Measurements from ENCODE around the gene FGD4. TPM values are rescaled to one million over a fixed set of nuclear protein-coding genes. Genes with fewer than 3 reads are reported as not detected.
A peak's percentile ranks its signal among the peaks of the same experiment; 100 is the strongest.

Gene FGD4
- total RNA-seq, 1 donor from 2014 or later = 51.1 TPM

- H3K27me3 ChIP-seq (ENCODE audit: control insufficient read depth in 3 of 3, insufficient read depth in 3 of 3, low read length in 3 of 3) = no peaks in the 10 kb centered on the region
- no peaks in the 10 kb centered on the region for H3K9me3 ChIP-seq (ENCODE audit: control insufficient read depth in 3 of 3, low read length in 3 of 3)
- no peak overlapping the region for H3K27ac ChIP-seq (ENCODE audit: low read depth, low read length)
These were observed 20.1 kb upstream of the FGD4 start for GRCh38 chr12:32379213-32379612.

GRCh38 chr12:32379667-32380066, 19.7 kb upstream of the FGD4 start:
- Histone ChIP-seq H3K9ac (ENCODE audit: low read depth in 1 of 3, low read length in 3 of 3) (no peak overlapping the region), H3K27ac (ENCODE audit: low read depth, low read length) (no peak overlapping the region)

More at GRCh38 chr12:32379213-32379612, 20.1 kb upstream of the FGD4 start:
- Histone ChIP-seq H3K9ac (ENCODE audit: low read depth in 1 of 3, low read length in 3 of 3) (no peak overlapping the region), H3K4me3 (ENCODE audit: low read length in 3 of 3) (no peak overlapping the region), H3K36me3 (ENCODE audit: control insufficient read depth in 3 of 3, insufficient read depth in 3 of 3, low read length in 3 of 3) (no peaks in the 10 kb centered on the region), H3K4me1 (ENCODE audit: control insufficient read depth in 3 of 3, insufficient read depth in 3 of 3, low read length in 3 of 3) (no peaks in the 10 kb centered on the region)

DNA sequence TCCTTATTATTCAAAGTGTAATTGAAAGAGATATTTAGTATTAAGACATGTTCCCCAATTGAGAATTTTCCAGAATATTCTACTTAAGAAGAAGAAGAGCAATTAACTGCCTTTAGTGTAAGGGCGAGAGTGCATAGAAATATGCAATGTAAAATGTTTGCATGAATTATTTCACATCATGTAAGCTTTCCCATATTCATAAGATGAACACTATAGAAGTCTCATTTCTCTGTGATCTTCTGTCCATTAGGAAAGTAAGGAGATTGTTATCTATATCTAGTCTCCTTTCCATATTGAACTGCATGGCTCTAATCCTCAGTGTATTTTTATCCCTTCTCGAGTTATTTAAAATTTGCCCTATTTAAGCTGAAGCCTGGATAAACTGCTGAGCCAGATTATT, 17.1 kb upstream of the FGD4 start:
- Histone ChIP-seq H3K27ac (ENCODE audit: low read depth, low read length) (no peak overlapping the region), H3K9me3 (ENCODE audit: control insufficient read depth in 3 of 3, low read length in 3 of 3) (no peaks in the 10 kb centered on the region), H3K9ac (ENCODE audit: low read depth in 1 of 3, low read length in 3 of 3) (no peak overlapping the region), H3K4me1 (ENCODE audit: control insufficient read depth in 3 of 3, insufficient read depth in 3 of 3, low read length in 3 of 3) (no peaks in the 10 kb centered on the region), H3K4me3 (ENCODE audit: low read length in 3 of 3) (no peak overlapping the region), H3K36me3 (ENCODE audit: control insufficient read depth in 3 of 3, insufficient read depth in 3 of 3, low read length in 3 of 3) (no peaks in the 10 kb centered on the region), H3K27me3 (ENCODE audit: control insufficient read depth in 3 of 3, insufficient read depth in 3 of 3, low read length in 3 of 3) (no peaks in the 10 kb centered on the region)

More at GRCh38 chr12:32379667-32380066, 19.7 kb upstream of the FGD4 start:
- Histone ChIP-seq H3K4me3 (ENCODE audit: low read length in 3 of 3) (no peak overlapping the region), H3K4me1 (ENCODE audit: control insufficient read depth in 3 of 3, insufficient read depth in 3 of 3, low read length in 3 of 3) (no peaks in the 10 kb centered on the region), H3K36me3 (ENCODE audit: control insufficient read depth in 3 of 3, insufficient read depth in 3 of 3, low read length in 3 of 3) (no peaks in the 10 kb centered on the region), H3K27me3 (ENCODE audit: control insufficient read depth in 3 of 3, insufficient read depth in 3 of 3, low read length in 3 of 3) (no peaks in the 10 kb centered on the region), H3K9me3 (ENCODE audit: control insufficient read depth in 3 of 3, low read length in 3 of 3) (no peaks in the 10 kb centered on the region)

DNA sequence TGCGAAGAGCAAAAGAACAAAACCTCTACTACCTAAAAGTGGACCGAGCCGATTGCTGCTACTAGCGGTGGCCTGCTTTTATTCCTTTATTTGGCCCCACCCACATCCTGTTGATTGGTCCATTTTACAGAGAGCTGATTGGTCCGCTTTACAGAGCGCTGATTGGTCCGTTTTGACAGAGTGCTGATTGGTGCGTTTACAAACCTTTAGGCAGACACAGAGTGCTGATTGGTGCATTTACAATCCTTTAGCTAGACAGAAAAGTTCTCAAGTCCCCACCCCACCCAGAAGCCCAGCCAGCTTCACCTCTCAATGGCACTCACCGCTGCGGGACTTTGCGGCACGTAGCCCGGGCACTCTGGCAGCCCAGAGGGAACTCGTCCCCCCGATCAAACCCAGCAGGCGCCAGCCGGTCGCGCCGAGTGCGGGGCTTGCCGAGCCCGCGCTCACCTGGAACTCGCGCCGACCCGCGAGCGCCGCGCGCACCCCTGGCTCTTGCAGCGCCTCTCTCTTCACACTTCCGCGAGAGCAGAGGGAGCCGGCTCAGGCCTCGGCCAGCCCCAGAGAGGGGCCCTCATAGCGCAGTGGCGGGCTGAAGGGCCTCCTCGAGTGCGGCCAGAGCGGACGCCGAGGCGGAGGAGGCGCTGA, 8.7 kb upstream of the FGD4 start:
- peak overlapping the region in 1 of 3 donors; percentile 25 for H3K9ac ChIP-seq (ENCODE audit: low read depth in 1 of 3, low read length in 3 of 3)
- no peak overlapping the region for H3K27ac ChIP-seq (ENCODE audit: low read depth, low read length)
- H3K36me3 ChIP-seq (ENCODE audit: control insufficient read depth in 3 of 3, insufficient read depth in 3 of 3, low read length in 3 of 3) = no peaks in the 10 kb centered on the region
- no peaks in the 10 kb centered on the region for H3K4me1 ChIP-seq (ENCODE audit: control insufficient read depth in 3 of 3, insufficient read depth in 3 of 3, low read length in 3 of 3)
- H3K9me3 ChIP-seq (ENCODE audit: control insufficient read depth in 3 of 3, low read length in 3 of 3) = no peaks in the 10 kb centered on the region
- H3K27me3 ChIP-seq (ENCODE audit: control insufficient read depth in 3 of 3, insufficient read depth in 3 of 3, low read length in 3 of 3) = peaks cover 0 to 5% (median 0%) of the 10 kb centered on the region in 3 donors
- H3K4me3 ChIP-seq (ENCODE audit: low read length in 3 of 3) = peak overlapping the region in 2 of 3 donors; percentile 38 to 49

DNA sequence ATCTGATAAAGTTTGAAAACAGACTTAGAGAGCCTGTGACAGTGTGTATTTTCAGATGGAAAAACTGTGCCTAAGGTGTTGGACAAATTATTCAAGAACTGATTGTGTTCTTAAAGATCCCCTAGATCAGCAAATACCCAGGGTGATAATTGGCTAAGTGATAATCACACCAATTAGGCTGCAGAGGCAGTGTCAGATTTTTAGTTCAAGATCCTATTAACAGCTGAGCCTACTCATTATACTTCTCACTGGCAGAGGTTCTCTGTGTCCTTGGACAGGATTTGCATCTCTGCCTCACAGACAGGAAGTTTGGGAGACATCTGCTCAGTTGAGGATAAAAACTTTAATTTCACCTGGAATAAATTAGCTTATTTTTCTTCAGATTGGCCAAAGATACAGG, 4.3 kb upstream of the FGD4 start:
- Histone ChIP-seq H3K9me3 (ENCODE audit: control insufficient read depth in 3 of 3, low read length in 3 of 3) (no peaks in the 10 kb centered on the region), H3K27me3 (ENCODE audit: control insufficient read depth in 3 of 3, insufficient read depth in 3 of 3, low read length in 3 of 3) (peaks cover 0 to 4% (median 0%) of the 10 kb centered on the region in 3 donors), H3K36me3 (ENCODE audit: control insufficient read depth in 3 of 3, insufficient read depth in 3 of 3, low read length in 3 of 3) (no peaks in the 10 kb centered on the region), H3K4me3 (ENCODE audit: low read length in 3 of 3) (no peak overlapping the region), H3K4me1 (ENCODE audit: control insufficient read depth in 3 of 3, insufficient read depth in 3 of 3, low read length in 3 of 3) (peaks cover 9 to 11% (median 10%) of the 10 kb centered on the region in 3 donors), H3K27ac (ENCODE audit: low read depth, low read length) (no peak overlapping the region), H3K9ac (ENCODE audit: low read depth in 1 of 3, low read length in 3 of 3) (no peak overlapping the region)

- H3K27ac ChIP-seq (ENCODE audit: low read depth, low read length) = no peak overlapping the region
- peaks cover 10 to 13% (median 13%) of the 10 kb centered on the region in 3 donors for H3K4me1 ChIP-seq (ENCODE audit: control insufficient read depth in 3 of 3, insufficient read depth in 3 of 3, low read length in 3 of 3)
- no peaks in the 10 kb centered on the region for H3K36me3 ChIP-seq (ENCODE audit: control insufficient read depth in 3 of 3, insufficient read depth in 3 of 3, low read length in 3 of 3)
- no peak overlapping the region for H3K4me3 ChIP-seq (ENCODE audit: low read length in 3 of 3)
- H3K27me3 ChIP-seq (ENCODE audit: control insufficient read depth in 3 of 3, insufficient read depth in 3 of 3, low read length in 3 of 3) = no peaks in the 10 kb centered on the region
- no peaks in the 10 kb centered on the region for H3K9me3 ChIP-seq (ENCODE audit: control insufficient read depth in 3 of 3, low read length in 3 of 3)
- H3K9ac ChIP-seq (ENCODE audit: low read depth in 1 of 3, low read length in 3 of 3) = no peak overlapping the region
These were observed 1.7 kb upstream of the FGD4 start for GRCh38 chr12:32397696-32398095.

GRCh38 chr12:32398181-32398580, 1.2 kb upstream of the FGD4 start:
- no peak overlapping the region for H3K4me3 ChIP-seq (ENCODE audit: low read length in 3 of 3)
- no peak overlapping the region for H3K9ac ChIP-seq (ENCODE audit: low read depth in 1 of 3, low read length in 3 of 3)
- H3K36me3 ChIP-seq (ENCODE audit: control insufficient read depth in 3 of 3, insufficient read depth in 3 of 3, low read length in 3 of 3) = no peaks in the 10 kb centered on the region
- peaks cover 10 to 13% (median 13%) of the 10 kb centered on the region in 3 donors for H3K4me1 ChIP-seq (ENCODE audit: control insufficient read depth in 3 of 3, insufficient read depth in 3 of 3, low read length in 3 of 3)
- H3K27me3 ChIP-seq (ENCODE audit: control insufficient read depth in 3 of 3, insufficient read depth in 3 of 3, low read length in 3 of 3) = no peaks in the 10 kb centered on the region
- H3K9me3 ChIP-seq (ENCODE audit: control insufficient read depth in 3 of 3, low read length in 3 of 3) = no peaks in the 10 kb centered on the region
- no peak overlapping the region for H3K27ac ChIP-seq (ENCODE audit: low read depth, low read length)

DNA sequence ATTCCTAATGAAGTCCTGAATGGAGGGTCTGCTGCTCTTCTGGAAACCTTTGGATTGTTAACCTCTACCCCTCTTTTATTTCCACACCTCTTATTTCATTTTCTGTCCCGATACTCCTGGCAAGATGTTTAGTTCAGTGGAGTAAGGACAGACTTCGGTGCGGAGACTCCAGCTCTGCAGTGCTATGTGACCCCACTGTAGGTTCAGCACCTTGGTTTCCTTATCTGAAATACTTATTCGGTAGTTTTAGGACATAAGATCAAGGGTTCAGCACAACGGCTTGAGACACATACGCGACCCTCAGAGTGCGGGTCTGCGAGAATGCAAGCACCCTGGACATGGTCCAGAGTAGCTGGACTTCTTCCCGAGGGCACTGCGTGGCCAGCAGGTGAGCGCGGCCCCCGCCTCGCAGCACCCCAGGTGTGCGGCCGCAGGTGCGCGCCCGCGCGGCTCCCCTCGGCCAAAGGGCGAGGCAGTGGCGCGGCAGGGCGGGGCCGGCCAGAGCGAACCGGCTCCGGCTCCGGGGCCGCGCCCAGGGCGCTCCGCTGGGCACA, 465 bp upstream of the FGD4 start:
- Histone ChIP-seq H3K9me3 (ENCODE audit: control insufficient read depth in 3 of 3, low read length in 3 of 3) (no peaks in the 10 kb centered on the region), H3K4me1 (ENCODE audit: control insufficient read depth in 3 of 3, insufficient read depth in 3 of 3, low read length in 3 of 3) (peaks cover 10 to 13% (median 13%) of the 10 kb centered on the region in 3 donors), H3K9ac (ENCODE audit: low read depth in 1 of 3, low read length in 3 of 3) (peak overlapping the region; percentile 55 to 80 (median 71)), H3K4me3 (ENCODE audit: low read length in 3 of 3) (peak overlapping the region; percentile 72 to 86 (median 72)), H3K27ac (ENCODE audit: low read depth, low read length) (no peak overlapping the region), H3K27me3 (ENCODE audit: control insufficient read depth in 3 of 3, insufficient read depth in 3 of 3, low read length in 3 of 3) (no peaks in the 10 kb centered on the region), H3K36me3 (ENCODE audit: control insufficient read depth in 3 of 3, insufficient read depth in 3 of 3, low read length in 3 of 3) (no peaks in the 10 kb centered on the region)

- Histone ChIP-seq H3K27ac (ENCODE audit: low read depth, low read length) (no peak overlapping the region), H3K9ac (ENCODE audit: low read depth in 1 of 3, low read length in 3 of 3) (peak overlapping the region; percentile 61 to 80 (median 72)), H3K9me3 (ENCODE audit: control insufficient read depth in 3 of 3, low read length in 3 of 3) (no peaks in the 10 kb centered on the region), H3K36me3 (ENCODE audit: control insufficient read depth in 3 of 3, insufficient read depth in 3 of 3, low read length in 3 of 3) (no peaks in the 10 kb centered on the region), H3K27me3 (ENCODE audit: control insufficient read depth in 3 of 3, insufficient read depth in 3 of 3, low read length in 3 of 3) (no peaks in the 10 kb centered on the region), H3K4me1 (ENCODE audit: control insufficient read depth in 3 of 3, insufficient read depth in 3 of 3, low read length in 3 of 3) (peaks cover 10 to 13% (median 13%) of the 10 kb centered on the region in 3 donors), H3K4me3 (ENCODE audit: low read length in 3 of 3) (peak overlapping the region; percentile 67 to 86 (median 80))
These were observed 835 bp downstream of the FGD4 start for GRCh38 chr12:32400114-32400672.

DNA sequence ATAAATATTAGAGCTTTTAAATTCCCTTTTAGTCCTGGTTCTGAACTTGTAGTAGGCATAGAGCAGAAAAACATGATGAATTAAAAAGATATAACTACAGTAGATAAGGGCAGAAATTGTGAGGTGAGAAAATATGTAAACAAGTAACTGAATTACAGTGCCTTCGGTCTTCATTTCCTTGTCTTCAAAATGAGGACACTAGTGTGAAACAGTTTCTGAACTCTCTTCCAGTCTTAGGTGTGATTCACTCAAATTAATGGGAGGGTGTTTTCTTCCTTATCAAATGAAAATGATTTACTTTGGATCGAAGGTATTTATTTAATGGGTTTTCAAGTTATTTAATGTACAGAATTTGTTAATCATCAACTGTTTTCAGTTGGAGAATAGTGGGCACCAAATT, 1.5 kb downstream of the FGD4 start:
- Histone ChIP-seq H3K4me1 (ENCODE audit: control insufficient read depth in 3 of 3, insufficient read depth in 3 of 3, low read length in 3 of 3) (peaks cover 10 to 13% (median 13%) of the 10 kb centered on the region in 3 donors), H3K9me3 (ENCODE audit: control insufficient read depth in 3 of 3, low read length in 3 of 3) (no peaks in the 10 kb centered on the region), H3K27ac (ENCODE audit: low read depth, low read length) (no peak overlapping the region), H3K27me3 (ENCODE audit: control insufficient read depth in 3 of 3, insufficient read depth in 3 of 3, low read length in 3 of 3) (no peaks in the 10 kb centered on the region), H3K36me3 (ENCODE audit: control insufficient read depth in 3 of 3, insufficient read depth in 3 of 3, low read length in 3 of 3) (no peaks in the 10 kb centered on the region), H3K4me3 (ENCODE audit: low read length in 3 of 3) (no peak overlapping the region), H3K9ac (ENCODE audit: low read depth in 1 of 3, low read length in 3 of 3) (no peak overlapping the region)

Data from skeletal muscle tissue (tissue), 4 donors.